ENCODE data around the gene CLDN9. TPM values are rescaled to one million over a fixed set of nuclear protein-coding genes. Genes with fewer than 3 reads are reported as not detected.
"Not testable (repeated sequence)": the region's sequence is repeated elsewhere in the genome, so short reads cannot be mapped to it uniquely, and the experiment has no call there.

CLDN9 gene
- total RNA-seq, 1 experiment from 2014 or later, result not detected

DNA sequence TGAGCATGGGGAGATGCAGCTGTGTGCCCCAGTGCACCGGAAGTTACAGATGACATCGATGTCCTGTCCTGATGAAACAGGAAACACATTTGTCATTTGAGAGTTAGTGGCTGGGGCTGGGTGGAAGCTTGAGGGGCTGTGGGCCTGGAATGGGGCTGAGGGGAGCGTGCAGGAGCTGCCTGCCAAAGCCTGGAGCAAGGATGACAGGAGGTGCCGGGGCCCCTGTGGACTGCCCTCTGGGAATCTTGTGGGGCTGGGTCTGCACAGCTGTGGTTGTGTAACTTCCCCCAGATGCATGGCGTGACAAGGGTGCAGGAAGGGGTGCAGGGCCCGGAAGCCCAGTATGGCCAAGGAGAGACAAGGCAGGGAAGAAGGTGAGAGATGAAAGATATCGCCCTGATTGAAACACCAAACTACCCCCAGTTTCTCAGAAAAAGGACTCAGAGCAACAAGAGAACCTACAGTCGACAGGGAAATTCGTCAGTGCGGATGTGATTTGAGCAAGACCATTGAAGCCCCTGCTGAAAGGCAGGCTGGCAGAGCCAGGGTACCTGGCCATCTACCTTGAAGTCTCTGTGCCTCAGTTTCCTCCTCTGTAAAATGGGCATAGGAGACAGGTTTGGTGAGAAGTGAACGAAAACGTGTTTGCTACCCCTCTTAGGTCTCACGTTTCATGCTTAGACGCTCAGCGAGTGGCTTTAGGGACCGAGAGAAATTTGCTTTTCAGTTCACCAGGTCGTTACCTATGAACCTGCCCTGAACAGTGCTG, 42.4 kb downstream of the CLDN9 start:
- DNase-seq, result no peak
- Histone ChIP-seq H3K9me3 (ENCODE audit: low read length) (no peaks in the 10 kb centered on the region), H3K9me2 (replicated peaks; ENCODE audit: insufficient read depth, low read length) (no peaks in the 10 kb centered on the region), H3K9ac (ENCODE audit: low read length) (no peak overlapping the region; the same call in 1 of the 2 replicates), H3K4me3 (ENCODE audit: low read length) (no peak overlapping the region), H3K27ac (ENCODE audit: low read length) (no peak overlapping the region), H3K79me2 (ENCODE audit: low read length) (no peaks in the 10 kb centered on the region), H2AFZ (ENCODE audit: low read length) (no peak overlapping the region), H3K36me3 (ENCODE audit: insufficient read depth, low read length) (no peaks in the 10 kb centered on the region), H4K20me1 (ENCODE audit: insufficient read depth, low read depth, low read length) (0 out of 2 replicates have a peak, but pooled peaks cover 11% of the 10 kb centered on the region), H3K4me2 (ENCODE audit: low read depth, low read length, poor library complexity, severe bottlenecking) (no peak overlapping the region), H3K27me3 (ENCODE audit: low read length) (no peaks in the 10 kb centered on the region), H3K4me1 (ENCODE audit: low read length) (peaks cover 27% of the 10 kb centered on the region)

GRCh38 chr16:3055734-3056115, 43.0 kb downstream of the CLDN9 start:
- not testable (repeated sequence) for DNase-seq; H2AFZ ChIP-seq (ENCODE audit: low read length); H3K4me3 ChIP-seq (ENCODE audit: low read length); H3K27me3 ChIP-seq (ENCODE audit: low read length); H3K9ac ChIP-seq (ENCODE audit: low read length); H3K9me2 ChIP-seq (replicated peaks; ENCODE audit: insufficient read depth, low read length); H3K36me3 ChIP-seq (ENCODE audit: insufficient read depth, low read length); H3K9me3 ChIP-seq (ENCODE audit: low read length); H3K4me2 ChIP-seq (ENCODE audit: low read depth, low read length, poor library complexity, severe bottlenecking); H3K79me2 ChIP-seq (ENCODE audit: low read length); H3K27ac ChIP-seq (ENCODE audit: low read length)
- peaks cover 21% of the 10 kb centered on the region for H3K4me1 ChIP-seq (ENCODE audit: low read length)
- 0 out of 2 replicates have a peak, but pooled peaks cover 11% of the 10 kb centered on the region for H4K20me1 ChIP-seq (ENCODE audit: insufficient read depth, low read depth, low read length)

DNA sequence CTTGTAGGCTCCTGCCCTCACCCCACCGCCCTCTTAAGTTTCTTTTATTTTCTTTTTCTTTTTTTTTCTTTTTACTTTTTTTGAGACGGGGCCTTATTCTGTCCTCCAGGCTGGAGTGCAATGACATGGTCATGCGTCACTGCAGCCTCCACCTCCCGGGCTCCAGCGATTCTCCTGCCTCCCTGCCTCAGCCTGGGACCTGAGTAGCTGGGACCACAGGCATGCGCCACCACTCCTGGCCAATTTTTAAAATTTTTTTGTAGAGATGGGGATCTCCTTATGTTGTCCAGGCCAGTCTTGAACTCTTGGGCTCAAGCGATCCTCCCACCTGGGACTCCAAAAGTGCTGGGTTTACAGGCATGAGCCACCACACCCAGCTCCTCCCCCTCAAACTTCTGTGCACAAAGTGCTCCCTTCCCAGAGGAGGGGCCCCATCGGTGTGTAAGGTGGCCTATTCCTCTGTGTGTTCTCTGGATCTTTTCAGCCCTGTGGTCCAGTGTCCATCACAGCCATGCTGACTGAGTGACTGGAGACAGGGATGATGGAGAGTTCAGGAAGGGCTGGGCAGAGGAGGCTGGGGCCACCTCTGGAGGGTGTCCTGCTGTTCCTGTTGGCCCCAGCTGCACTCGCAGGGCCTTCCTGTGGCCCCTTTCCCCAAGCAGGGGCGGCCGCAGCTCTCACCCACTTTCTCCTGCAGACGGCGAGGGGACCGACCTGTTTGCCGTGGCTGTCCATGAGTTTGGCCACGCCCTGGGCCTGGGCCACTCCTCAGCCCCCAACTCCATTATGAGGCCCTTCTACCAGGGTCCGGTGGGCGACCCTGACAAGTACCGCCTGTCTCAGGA, 43.8 kb downstream of the CLDN9 start:
- H3K27me3 ChIP-seq (ENCODE audit: low read length), result no peaks in the 10 kb centered on the region
- no peak for DNase-seq
- H3K4me2 ChIP-seq (ENCODE audit: low read depth, low read length, poor library complexity, severe bottlenecking), result no peak overlapping the region
- H3K4me1 ChIP-seq (ENCODE audit: low read length), result peaks cover 18% of the 10 kb centered on the region
- no peak overlapping the region for H3K27ac ChIP-seq (ENCODE audit: low read length)
- no peaks in the 10 kb centered on the region for H3K79me2 ChIP-seq (ENCODE audit: low read length)
- H3K9me3 ChIP-seq (ENCODE audit: low read length), result no peaks in the 10 kb centered on the region
- H3K4me3 ChIP-seq (ENCODE audit: low read length), result no peak overlapping the region
- no peaks in the 10 kb centered on the region for H3K9me2 ChIP-seq (replicated peaks; ENCODE audit: insufficient read depth, low read length)
- no peaks in the 10 kb centered on the region for H3K36me3 ChIP-seq (ENCODE audit: insufficient read depth, low read length)
- H4K20me1 ChIP-seq (ENCODE audit: insufficient read depth, low read depth, low read length), result 0 out of 2 replicates have a peak, but pooled peaks cover 11% of the 10 kb centered on the region
- H2AFZ ChIP-seq (ENCODE audit: low read length), result no peak overlapping the region
- no peak overlapping the region for H3K9ac ChIP-seq (ENCODE audit: low read length)

DNA sequence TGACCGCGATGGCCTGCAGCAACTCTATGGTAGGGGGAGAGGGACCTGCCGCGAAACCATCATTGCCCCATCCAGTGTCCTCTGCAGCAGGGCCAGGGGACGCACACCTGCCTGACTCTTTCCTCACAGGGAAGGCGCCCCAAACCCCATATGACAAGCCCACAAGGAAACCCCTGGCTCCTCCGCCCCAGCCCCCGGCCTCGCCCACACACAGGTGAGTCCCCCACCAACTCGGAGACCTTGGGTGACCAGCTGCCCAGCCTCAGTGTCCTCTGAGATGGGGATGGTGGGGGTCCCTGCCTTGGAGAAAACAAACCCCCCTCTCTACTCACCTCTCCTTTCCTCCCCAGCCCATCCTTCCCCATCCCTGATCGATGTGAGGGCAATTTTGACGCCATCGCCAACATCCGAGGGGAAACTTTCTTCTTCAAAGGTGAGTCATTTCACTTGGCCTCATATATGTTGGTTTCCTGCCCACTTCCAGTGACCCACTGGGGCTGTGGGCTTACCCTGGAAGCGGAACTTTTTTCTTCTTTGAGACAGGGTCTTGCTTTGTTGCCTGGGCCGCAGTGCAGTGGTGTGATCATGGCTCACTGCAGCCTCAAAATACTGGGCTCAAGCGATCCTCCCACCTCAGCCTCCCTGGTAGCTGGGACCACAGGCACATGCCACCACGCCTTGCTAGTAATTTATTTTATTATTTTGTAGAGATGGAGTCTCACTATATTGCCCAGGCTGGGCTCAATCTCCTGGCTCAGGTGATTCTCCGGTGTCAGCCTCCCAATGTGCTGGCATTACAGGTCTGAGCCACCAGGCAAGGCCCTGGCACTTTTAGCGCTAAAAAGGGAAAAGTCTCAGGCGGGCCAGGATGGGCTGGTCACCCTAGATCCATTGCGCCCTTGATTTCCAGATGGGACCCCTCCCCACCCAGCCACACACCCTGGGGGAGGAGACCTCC, 44.7 kb downstream of the CLDN9 start:
- H3K36me3 ChIP-seq (ENCODE audit: insufficient read depth, low read length), result no peaks in the 10 kb centered on the region
- no peaks in the 10 kb centered on the region for H3K9me2 ChIP-seq (replicated peaks; ENCODE audit: insufficient read depth, low read length)
- H2AFZ ChIP-seq (ENCODE audit: low read length), result no peak overlapping the region
- no peak overlapping the region for H3K4me3 ChIP-seq (ENCODE audit: low read length)
- no peaks in the 10 kb centered on the region for H3K79me2 ChIP-seq (ENCODE audit: low read length)
- H4K20me1 ChIP-seq (ENCODE audit: insufficient read depth, low read depth, low read length), result 0 out of 2 replicates have a peak, but pooled peaks cover 11% of the 10 kb centered on the region
- H3K9me3 ChIP-seq (ENCODE audit: low read length), result no peaks in the 10 kb centered on the region
- H3K4me1 ChIP-seq (ENCODE audit: low read length), result peaks cover 18% of the 10 kb centered on the region
- peak overlapping the region; percentile 90 for H3K4me2 ChIP-seq (ENCODE audit: low read depth, low read length, poor library complexity, severe bottlenecking)
- DNase-seq, result no peak
- H3K27ac ChIP-seq (ENCODE audit: low read length), result no peak overlapping the region
- H3K27me3 ChIP-seq (ENCODE audit: low read length), result no peaks in the 10 kb centered on the region
- H3K9ac ChIP-seq (ENCODE audit: low read length), result 0 out of 2 replicates have a peak overlapping the region, but pooled peaks have one; percentile 95

DNA sequence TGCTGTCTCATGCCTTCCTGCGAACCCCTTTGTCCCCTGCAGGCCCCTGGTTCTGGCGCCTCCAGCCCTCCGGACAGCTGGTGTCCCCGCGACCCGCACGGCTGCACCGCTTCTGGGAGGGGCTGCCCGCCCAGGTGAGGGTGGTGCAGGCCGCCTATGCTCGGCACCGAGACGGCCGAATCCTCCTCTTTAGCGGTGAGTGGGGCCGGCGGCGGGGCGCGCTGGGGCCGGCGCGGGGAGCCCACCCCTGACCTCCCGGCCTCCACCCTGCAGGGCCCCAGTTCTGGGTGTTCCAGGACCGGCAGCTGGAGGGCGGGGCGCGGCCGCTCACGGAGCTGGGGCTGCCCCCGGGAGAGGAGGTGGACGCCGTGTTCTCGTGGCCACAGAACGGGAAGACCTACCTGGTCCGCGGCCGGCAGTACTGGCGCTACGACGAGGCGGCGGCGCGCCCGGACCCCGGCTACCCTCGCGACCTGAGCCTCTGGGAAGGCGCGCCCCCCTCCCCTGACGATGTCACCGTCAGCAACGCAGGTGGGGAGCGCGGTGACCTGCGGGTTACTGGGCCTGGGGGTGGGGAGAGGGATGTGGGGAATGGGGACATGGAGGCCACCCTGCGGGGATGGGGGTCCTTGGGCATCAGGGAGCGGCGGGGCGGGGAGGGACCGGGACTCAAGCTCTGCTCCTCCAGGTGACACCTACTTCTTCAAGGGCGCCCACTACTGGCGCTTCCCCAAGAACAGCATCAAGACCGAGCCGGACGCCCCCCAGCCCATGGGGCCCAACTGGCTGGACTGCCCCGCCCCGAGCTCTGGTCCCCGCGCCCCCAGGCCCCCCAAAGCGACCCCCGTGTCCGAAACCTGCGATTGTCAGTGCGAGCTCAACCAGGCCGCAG, 45.7 kb downstream of the CLDN9 start:
- Histone ChIP-seq H3K36me3 (ENCODE audit: insufficient read depth, low read length) (no peaks in the 10 kb centered on the region), H4K20me1 (ENCODE audit: insufficient read depth, low read depth, low read length) (0 out of 2 replicates have a peak, but pooled peaks cover 11% of the 10 kb centered on the region), H3K9me2 (replicated peaks; ENCODE audit: insufficient read depth, low read length) (no peaks in the 10 kb centered on the region), H2AFZ (ENCODE audit: low read length) (peak overlapping the region; percentile 88; the same call in 1 of the 2 replicates), H3K4me1 (ENCODE audit: low read length) (peaks cover 18% of the 10 kb centered on the region), H3K27ac (ENCODE audit: low read length) (no peak overlapping the region), H3K4me2 (ENCODE audit: low read depth, low read length, poor library complexity, severe bottlenecking) (peak overlapping the region; percentile 90), H3K9me3 (ENCODE audit: low read length) (no peaks in the 10 kb centered on the region), H3K9ac (ENCODE audit: low read length) (peak overlapping the region; percentile 95), H3K79me2 (ENCODE audit: low read length) (no peaks in the 10 kb centered on the region), H3K27me3 (ENCODE audit: low read length) (no peaks in the 10 kb centered on the region), H3K4me3 (ENCODE audit: low read length) (peak overlapping the region; percentile 91)
- DNase-seq, result peak; percentile 78

DNA sequence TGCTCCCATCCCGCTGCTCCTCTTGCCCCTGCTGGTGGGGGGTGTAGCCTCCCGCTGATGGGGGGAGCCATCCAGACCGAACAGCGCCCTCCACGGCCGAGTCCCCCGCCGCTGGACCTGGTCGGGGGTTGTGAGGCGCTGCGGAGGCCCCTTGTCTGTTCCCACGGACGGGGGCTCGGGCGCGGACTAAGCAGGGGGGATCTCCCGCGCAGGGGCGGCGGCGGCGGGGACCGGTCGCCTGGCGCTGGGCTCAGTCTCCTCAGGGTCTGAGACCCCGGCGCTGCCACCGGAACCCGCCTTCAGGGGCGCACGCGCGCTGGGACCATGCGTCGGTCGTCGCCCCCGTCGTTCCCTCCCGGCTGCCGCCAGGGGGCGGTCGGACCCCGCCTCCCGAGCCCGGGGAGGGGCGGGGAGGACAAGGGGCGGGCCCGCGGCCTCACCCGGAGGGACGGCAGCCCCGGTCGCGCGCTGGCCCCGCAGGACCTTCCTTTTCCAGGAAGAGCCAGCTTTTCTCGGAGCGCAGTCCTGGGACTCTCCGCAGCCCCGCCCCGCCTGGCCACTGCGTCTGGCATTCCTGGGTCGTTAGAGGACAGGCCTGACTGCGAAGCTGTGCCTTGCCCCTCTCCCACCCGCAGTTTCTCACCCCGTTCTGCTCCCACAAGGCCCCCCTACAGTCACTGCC, 46.5 kb downstream of the CLDN9 start:
- peaks cover 18% of the 10 kb centered on the region for H3K4me1 ChIP-seq (ENCODE audit: low read length)

More for the DNA sequence above, 46.5 kb downstream of the CLDN9 start:
- Histone ChIP-seq H3K4me2 (ENCODE audit: low read depth, low read length, poor library complexity, severe bottlenecking) (peak overlapping the region; percentile 90), H3K9me3 (ENCODE audit: low read length) (no peaks in the 10 kb centered on the region), H3K9ac (ENCODE audit: low read length) (peak overlapping the region; percentile 95), H3K4me3 (ENCODE audit: low read length) (peak overlapping the region; percentile 91), H3K36me3 (ENCODE audit: insufficient read depth, low read length) (no peaks in the 10 kb centered on the region), H3K79me2 (ENCODE audit: low read length) (no peaks in the 10 kb centered on the region), H3K27me3 (ENCODE audit: low read length) (no peaks in the 10 kb centered on the region), H3K27ac (ENCODE audit: low read length) (no peak overlapping the region), H2AFZ (ENCODE audit: low read length) (peak overlapping the region; percentile 88; the same call in 1 of the 2 replicates), H4K20me1 (ENCODE audit: insufficient read depth, low read depth, low read length) (0 out of 2 replicates have a peak, but pooled peaks cover 11% of the 10 kb centered on the region), H3K9me2 (replicated peaks; ENCODE audit: insufficient read depth, low read length) (no peaks in the 10 kb centered on the region)
- peak; percentile 93 for DNase-seq
